ENCODE measurements around the gene TMEM273.

TMEM273 gene

DNA sequence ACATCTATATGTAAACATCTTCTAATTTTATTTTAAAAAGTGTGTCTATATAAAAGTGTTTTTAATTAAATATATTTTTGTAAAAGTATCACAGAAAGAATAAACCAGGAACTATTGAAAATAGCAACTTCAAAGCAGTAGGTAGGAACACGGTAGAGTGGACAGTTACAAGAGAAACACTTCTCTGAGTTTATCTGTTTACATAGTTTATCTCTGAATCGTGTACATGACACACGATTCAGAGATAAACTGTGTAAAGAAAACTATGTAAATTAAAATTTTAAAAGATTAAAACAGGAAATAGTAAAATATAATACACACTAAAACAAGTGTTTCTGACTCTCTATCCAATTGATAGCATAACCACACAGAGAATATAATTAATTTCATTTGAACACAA, 29.3 kb downstream of the TMEM273 start:
- FAIRE-seq (no peak), DNase-seq (ENCODE audit: insufficient read length, low spot score) (no peak)
- TF ChIP-seq, protein P1, sequence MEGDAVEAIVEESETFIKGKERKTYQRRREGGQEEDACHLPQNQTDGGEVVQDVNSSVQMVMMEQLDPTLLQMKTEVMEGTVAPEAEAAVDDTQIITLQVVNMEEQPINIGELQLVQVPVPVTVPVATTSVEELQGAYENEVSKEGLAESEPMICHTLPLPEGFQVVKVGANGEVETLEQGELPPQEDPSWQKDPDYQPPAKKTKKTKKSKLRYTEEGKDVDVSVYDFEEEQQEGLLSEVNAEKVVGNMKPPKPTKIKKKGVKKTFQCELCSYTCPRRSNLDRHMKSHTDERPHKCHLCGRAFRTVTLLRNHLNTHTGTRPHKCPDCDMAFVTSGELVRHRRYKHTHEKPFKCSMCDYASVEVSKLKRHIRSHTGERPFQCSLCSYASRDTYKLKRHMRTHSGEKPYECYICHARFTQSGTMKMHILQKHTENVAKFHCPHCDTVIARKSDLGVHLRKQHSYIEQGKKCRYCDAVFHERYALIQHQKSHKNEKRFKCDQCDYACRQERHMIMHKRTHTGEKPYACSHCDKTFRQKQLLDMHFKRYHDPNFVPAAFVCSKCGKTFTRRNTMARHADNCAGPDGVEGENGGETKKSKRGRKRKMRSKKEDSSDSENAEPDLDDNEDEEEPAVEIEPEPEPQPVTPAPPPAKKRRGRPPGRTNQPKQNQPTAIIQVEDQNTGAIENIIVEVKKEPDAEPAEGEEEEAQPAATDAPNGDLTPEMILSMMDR (IDR thresholded peaks at IDR 0.05; ENCODE audit: insufficient read depth, missing control alignments): no peak

DNA sequence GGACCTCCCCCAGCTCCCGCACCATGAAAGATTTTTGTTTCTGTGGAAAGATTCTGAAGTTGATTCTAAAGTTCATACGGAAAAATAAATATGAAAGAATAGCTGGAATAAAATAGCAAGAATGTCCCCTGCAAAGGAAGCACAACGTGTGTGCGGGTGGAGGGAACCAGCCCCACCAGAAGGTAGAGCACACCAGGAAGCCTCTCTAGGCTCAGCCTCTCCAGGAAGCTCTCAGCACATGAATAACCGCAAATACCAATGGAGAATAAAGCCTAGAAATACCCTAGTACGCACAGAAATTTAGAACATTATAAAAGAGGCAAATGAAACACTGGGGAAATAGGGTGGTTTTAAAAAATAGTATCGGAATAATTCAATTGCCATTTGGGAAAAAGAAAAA, 29.8 kb downstream of the TMEM273 start:
- FAIRE-seq (no peak), DNase-seq (ENCODE audit: insufficient read length, low spot score) (no peak)
- TF ChIP-seq, protein P1 (IDR thresholded peaks at IDR 0.05; ENCODE audit: insufficient read depth, missing control alignments): no peak

DNA sequence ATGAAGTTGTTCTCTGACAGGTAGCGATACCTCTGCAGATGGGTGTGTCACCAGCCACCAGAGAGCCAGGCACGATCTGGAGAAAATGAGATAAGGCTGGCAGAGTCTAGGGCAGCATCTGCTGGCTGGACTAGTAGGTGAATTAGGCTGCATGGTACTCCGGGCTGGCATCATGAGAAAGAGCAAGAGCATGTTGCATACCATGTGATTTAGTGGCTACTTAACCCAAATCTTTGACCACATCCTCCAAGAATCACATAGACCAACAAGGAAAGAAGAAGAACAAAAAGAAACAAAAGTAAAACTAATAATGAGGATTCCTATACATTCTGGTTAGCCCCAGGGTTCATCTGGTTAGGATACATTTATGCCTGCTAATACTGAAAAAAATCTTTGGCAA, 31.0 kb downstream of the TMEM273 start:
- TF ChIP-seq, protein P1 (IDR thresholded peaks at IDR 0.05; ENCODE audit: insufficient read depth, missing control alignments): no peak
- DNase-seq (ENCODE audit: insufficient read length, low spot score): no peak
- no peak for FAIRE-seq

DNA sequence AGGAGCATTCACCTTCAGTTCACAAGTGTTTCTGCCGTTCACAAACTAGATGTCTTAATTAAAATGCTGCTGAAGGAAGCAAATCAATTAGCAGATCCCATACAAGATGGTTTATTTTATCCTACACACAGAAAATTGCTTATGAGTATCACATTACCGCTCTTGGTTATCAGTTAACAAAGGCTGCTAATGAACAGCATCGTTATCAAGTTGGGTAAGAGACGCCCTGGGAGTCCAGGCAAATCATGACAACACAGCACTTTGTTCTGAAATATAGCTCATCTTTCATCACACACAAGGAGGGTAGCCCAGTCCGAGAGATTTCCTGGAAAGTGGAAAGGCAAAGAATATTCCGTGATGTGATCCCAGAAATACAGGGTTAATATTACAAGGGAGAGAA, 33.5 kb downstream of the TMEM273 start:
- DNase-seq (ENCODE audit: insufficient read length, low spot score) (no peak), FAIRE-seq (no peak)
- TF ChIP-seq, protein P1 (IDR thresholded peaks at IDR 0.05; ENCODE audit: insufficient read depth, missing control alignments): no peak

DNA sequence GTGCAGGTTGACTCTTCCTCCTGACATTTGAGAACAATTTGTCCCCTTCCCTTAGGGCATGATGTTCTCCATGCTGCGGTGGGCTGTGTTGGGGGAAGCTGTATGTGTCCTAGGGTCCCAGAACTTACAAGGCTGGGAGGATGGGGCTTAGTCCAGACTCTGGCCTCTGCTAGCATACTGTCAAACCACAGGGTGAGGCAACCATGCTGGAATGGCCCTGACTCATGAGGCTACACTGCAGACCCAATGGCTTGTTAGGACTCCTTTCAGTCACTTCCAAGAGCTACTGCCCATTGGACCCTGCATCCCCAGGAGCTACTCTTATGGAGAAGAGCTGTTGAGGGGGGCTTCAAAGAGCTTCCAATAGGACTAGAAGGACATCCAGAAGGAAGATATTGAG, 34.2 kb downstream of the TMEM273 start:
- TF ChIP-seq, protein P1 (IDR thresholded peaks at IDR 0.05; ENCODE audit: insufficient read depth, missing control alignments): no peak
- no peak for FAIRE-seq
- DNase-seq (ENCODE audit: insufficient read length, low spot score): no peak

DNA sequence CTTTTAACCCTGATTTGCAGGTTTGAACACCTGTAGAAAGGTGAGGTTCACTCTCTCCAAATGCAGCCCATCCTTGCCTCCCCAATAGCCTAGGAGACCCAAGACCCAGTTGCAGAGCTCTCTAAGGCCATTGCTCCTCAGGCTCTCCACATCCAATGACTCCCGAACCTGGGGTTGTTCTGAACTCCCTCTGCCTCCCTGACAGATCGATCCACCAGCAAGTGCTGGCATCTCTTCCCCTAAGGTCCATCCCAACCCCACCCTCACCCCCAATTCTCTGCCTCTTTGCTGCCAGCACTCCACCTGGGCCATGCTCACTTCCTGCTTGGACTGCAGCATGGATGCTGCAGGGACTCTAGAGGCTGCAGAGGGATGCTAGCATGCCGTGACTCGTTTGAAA, 35.1 kb downstream of the TMEM273 start:
- TF ChIP-seq, protein P1 (IDR thresholded peaks at IDR 0.05; ENCODE audit: insufficient read depth, missing control alignments): no peak
- FAIRE-seq (no peak), DNase-seq (ENCODE audit: insufficient read length, low spot score) (no peak)

DNA sequence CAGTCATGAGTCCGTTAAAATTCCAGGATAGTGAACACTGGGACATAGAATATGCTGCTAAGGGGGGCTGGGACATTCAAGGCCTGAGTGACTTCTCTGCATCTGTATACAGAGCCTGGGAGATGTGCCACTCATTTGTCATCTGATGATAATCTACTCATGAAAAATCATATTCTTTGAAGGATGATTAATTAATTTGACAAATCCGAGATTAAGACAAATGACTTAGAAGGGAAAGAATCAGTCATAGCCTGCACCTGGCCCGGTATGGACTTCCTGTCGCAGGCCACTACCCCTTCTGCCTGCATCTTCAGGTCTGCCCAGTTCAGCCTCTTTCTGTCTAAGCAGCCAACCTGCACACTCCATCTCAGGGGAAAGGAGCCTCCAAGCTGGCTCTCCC, 35.5 kb downstream of the TMEM273 start:
- DNase-seq (ENCODE audit: insufficient read length, low spot score): no peak
- FAIRE-seq: no peak
- TF ChIP-seq, protein P1 (IDR thresholded peaks at IDR 0.05; ENCODE audit: insufficient read depth, missing control alignments): no peak
